GM19438 (cell line): ENCODE data around the gene ZNF74.
"Not testable (repeated sequence)": the region's sequence is repeated elsewhere in the genome, so short reads cannot be mapped to it uniquely, and the experiment has no call there.

Experiments
- ATAC-seq: cut with Tn5 transposase; IDR thresholded peaks from one replicate; pipeline ENCODE4 v1.9.1; 2021; ENCODE audit warnings: low read depth; ENCODE audit not compliant: unreplicated experiment

ZNF74 gene

DNA sequence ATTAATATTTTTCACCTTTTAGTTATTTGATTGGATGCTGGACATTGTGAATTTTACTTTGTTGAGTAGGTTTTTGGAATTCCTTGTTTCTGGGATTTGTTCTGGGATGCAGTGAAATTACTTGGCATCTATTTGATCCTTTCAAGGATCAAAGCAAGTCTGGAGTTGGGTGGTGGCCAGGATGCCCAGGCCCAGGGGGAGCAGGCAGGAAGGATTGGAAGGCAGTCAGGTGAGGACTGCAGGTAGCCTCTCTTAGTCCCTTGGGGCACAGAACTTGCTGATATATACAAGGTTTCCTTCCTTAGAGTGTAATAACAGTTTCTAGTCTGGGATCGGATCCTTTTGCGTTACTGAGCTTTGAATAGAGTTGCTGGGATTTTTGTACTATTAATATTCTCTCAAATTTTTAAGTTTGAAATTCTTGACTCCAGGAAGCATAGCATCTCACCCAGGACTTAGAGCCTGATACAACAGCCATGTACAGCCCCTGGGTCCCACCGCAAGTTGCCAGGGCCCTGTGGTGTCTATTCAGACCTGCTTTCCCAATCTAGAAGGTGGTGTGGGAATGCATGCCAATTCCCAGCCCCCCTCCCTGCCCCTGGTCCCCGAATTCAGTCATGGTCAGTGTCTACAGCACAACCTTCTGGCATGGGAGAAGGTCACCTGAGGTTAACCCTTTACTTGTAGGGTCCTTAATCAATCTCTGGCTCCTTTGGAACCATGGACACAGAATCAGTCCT, 6.1 kb downstream of the ZNF74 start:
- ATAC-seq: no peak

DNA sequence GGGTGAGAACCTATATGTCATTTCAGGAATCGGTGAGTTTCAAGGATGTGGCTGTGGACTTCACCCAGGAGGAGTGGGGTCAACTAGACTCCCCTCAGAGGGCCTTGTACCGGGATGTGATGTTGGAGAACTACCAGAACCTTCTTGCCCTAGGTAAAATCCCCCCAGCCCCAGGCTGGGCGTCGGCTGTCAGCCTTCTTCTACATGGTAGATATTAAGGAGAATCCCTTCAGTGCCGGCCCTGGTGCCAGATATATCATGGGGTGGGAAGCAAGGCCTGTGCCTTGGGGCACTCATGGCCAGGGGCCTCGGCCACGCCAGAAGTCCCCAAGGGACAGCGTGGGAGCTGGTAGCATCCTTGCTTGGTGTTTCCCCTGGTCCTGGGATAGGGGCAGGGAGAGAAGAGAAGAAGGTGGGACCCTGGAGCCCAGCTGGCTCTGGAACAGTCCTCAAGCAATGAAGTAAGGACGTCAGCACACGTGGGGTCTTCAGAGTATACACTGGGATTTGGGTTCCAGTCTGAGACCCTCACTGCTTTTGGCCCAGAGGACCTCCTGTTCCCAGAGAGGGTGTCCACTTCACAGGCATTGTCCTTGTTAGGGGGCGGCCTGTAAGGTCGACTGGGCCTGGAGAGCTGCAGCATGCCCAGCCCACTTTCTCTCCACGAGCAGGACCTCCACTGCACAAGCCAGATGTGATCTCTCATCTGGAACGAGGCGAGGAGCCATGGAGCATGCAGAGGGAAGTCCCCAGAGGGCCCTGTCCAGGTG, 6.8 kb downstream of the ZNF74 start:
- no peak for ATAC-seq

DNA sequence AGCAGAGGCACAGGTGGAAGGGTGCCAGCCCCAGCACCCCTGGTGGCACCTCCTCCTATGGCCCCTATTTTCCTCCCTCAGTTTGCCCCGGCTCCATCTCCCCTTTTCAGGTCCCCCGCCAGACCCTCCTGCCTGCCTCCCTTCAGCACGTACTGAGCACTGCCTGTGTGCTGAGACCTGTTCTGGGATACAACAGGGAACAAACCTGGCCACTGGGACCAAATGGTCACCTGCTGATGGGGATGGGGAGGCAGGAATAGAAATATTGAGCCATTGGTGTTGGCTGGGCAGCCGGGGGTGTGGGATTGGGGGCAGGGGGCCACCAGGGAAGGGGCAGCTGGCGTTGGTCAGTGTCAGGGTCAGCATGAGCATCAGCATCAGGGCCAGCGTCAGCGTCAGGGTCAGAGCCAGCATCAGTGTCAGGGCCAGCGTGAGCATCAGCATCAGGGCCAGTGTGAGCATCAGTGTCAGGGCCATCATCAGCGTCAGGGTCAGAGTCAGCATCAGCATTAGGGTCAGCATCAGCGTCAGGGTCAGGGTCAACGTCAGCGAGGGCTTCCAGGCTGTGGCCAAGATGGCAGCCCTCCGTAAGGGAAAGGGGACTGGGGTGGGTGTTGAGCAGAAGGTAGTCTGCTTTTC, 7.5 kb downstream of the ZNF74 start:
- ATAC-seq: no peak

DNA sequence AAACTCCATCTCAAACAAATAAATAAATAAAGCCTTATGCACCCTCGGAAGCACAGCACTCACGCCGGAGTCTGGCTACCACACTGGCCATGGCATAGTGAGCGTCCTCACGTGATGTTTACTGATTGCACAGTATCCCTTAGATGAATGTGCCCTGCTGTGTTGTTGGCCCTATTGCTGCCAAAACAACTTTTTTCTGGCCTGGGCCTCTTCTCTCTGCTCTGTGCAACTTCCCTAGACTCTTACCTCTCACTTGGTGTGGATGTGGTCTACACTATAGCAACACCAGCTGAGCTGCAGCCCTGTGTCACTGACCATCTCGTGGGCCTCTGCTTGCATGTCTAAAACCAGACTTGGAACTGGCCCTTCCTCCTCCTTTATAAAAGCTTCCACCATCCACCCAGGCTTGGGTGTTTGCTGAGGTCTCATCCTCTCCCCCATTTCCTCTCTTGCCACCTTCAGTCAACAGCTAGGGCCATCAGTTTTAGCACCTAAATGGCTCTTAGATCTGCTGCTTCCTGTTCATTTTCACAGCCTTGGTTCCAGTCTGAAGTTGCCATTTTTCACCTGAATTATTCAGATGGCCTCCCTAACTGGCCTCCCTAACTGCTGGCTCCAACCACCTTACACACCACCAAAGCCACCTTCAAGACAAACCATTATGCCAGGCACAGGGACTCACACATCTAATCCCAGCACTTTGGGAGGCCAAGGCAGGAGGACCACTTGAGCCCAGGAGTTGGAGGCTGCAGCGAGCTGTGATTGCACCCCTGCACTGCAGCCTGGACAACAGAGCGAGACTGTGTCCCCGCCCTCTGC, 9.2 kb downstream of the ZNF74 start:
- ATAC-seq: no peak

DNA sequence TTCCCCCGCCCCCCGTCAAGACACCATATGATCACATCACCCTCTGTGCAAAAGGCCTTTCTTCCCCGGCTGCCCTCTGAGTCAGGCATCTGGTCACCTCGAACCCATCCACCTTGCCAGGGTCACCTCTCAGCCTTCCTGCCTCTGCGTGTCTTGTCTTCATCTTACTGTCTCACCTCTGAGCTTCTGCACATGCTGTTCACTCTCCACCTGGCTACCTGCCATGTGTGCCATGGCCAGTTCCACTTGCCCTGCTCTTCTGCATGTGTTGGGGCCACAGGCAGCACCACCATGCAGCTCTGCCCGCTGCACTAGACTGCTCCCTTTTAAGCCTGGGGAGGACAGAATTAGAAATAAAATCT, 9.8 kb downstream of the ZNF74 start:
- no peak for ATAC-seq

DNA sequence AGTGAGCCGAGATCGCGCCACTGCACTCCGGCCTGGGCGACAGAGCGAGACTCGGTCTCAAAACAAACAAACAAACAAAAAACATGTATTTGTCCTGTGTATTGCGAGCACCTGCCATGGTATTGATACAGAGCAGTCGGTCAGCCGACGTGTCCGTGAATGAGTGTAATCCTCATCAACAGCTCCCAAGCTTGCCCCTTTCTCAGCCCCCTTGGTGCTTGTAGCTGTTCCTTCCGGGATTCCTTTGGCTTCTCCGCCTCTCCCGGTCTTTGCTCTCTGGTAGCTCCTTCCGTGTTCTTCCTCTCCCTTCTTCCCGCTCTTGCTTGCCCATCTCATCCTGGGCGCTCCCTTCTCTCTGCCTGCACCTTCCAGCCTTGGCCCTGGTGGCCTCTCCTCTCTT, 10.9 kb downstream of the ZNF74 start:
- no peak for ATAC-seq

DNA sequence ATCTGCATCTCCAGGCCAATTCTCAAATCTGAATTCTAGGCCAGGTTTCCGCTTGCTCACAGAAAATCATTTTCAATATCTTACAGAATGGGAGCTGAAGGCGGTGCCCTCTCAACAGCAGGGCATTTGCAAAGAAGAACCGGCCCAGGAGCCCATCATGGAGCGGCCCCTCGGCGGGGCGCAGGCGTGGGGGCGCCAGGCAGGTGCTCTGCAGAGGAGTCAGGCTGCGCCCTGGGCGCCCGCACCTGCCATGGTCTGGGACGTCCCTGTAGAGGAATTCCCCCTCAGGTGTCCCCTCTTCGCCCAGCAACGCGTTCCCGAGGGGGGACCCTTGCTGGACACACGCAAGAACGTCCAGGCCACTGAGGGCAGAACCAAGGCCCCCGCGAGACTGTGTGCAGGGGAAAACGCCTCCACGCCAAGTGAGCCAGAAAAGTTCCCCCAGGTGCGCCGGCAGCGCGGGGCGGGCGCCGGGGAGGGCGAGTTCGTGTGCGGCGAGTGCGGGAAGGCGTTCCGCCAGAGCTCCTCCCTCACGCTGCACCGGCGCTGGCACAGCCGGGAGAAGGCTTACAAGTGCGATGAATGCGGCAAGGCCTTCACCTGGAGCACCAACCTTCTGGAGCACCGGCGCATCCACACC, 11.5 kb downstream of the ZNF74 start:
- no peak for ATAC-seq

DNA sequence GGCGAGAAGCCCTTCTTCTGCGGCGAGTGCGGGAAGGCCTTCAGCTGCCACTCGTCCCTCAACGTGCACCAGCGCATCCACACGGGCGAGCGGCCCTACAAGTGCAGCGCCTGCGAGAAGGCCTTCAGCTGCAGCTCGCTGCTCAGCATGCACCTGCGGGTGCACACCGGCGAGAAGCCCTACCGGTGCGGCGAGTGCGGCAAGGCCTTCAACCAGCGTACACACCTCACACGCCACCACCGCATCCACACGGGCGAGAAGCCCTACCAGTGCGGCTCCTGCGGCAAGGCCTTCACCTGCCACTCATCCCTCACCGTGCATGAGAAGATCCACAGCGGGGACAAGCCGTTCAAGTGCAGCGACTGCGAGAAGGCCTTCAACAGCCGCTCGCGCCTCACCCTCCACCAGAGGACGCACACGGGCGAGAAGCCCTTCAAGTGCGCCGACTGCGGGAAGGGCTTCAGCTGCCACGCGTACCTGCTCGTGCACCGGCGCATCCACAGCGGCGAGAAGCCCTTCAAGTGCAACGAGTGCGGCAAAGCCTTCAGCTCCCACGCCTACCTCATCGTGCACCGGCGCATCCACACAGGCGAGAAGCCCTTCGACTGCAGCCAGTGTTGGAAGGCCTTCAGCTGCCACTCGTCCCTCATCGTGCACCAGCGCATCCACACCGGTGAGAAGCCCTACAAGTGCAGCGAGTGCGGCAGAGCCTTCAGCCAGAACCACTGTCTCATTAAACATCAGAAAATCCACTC, 12.2 kb downstream of the ZNF74 start:
- no peak for ATAC-seq

DNA sequence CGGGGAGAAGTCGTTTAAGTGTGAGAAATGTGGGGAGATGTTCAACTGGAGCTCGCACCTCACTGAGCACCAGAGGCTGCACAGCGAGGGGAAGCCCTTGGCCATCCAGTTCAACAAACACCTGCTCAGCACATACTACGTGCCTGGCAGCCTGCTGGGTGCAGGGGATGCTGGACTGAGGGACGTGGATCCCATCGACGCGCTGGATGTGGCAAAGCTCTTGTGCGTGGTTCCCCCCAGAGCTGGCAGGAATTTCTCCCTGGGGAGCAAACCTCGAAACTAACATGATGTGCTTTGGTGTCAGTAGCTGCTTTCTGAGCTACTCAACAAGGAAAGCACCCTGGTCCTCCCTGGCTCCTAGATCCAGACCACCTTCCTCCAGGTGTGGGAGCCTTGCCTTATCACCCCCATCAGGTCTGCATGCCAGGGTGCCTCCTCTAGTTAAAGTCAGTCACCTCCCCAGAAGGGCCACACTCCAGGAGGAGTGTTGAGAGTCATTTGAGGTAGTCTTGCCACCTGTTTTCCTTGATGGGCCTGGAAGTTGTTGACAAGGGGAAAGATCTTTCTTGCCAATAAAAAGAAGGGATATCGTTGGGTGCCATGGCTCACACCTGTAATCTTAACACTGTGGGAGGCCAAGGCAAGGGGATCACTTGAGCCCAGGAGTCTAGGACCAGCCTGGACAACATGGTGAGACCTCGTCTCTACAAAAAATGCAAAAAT, 12.9 kb downstream of the ZNF74 start:
- ATAC-seq: no peak

DNA sequence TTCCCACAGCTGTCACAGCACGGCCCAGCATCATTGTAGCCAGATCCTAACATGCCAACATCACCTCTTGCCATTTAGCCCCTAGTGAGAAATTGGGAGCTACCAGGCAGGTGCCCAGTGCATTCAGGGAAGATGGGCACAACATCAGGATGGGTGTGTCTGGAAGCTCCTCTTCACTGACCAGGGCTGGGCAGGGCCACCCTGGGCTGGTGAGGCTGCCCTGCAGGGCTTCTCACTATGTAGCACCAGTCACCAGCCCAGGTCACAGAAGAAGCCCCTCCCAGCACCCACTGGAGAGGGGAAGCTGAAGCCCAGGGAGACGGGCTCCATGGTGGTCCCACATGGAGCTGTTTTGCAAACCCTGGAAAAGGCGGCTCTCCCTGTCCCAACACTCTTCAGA, 13.9 kb downstream of the ZNF74 start:
- no peak for ATAC-seq

DNA sequence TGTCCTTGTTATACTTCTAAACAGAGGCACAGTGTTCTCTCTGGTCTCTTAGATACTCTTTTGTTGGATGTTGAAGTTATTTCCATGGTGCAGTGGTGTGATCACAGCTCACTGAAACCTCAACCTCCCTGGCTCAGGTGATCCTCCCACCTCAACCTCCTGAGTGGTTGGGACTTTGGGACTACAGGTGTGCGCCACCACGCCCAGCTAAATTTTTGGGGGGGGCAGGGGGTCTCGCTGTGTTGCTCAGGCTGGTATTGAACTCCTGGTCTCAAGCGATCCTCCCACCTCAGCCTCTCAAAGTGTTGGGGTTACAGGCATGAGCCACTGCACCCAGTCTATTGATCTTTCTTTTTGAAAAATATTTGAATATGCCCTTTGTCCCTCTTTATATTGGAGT, 14.9 kb downstream of the ZNF74 start:
- no peak for ATAC-seq

DNA sequence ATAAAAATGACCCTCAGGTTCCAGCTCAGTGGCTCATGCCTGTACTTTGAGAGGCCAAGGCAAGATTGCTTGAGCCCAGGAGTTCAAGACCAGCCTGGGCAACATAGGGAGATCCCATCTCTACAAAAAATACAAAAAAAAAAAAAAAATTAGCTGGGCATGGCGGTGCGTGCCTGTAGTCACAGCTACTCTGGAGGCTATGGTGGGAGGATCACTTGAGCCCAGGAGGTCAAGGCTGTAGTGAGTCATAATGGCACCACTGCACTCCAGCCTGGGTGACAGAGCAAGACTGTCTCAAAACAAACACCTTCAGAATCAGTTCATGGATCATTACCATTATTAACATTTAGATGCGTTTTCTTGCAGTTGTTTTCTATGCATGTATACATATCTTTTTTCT, 15.4 kb downstream of the ZNF74 start:
- not testable (repeated sequence) for ATAC-seq

DNA sequence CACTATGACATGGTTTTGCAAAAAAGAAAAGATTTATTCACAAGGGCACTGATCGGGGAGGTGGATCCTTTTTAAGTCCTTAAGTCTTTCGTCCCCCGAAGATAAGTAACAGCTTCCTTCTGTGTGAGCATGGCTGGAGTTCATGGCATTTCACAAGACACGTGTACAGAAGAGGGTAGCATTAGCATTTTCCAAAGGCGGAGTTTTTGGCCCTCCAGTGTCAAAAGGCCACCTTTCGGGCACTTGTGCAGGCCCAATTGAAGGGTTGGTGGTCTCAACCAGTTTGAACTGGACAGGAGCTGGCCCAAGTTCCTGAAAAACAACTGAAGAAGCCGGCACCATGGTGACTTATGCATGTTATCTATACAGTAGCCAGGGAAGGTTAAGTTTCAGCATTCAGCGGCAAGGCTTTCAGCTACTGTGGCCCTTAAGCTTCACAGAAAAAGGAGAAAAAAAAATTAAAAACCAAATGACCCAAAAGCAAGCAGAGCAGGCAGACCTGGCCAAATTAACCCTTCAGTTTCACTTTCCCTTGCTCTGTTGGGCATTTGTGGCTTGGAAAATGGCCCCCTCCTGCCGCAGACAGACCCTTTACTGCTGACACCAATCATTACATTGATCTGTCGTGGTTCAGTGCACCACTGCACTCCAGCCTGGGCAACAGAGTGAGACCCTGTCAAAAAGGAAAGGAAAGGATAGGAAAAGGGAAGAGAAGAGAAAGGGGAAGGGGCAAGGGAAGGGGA, 18.7 kb downstream of the ZNF74 start:
- ATAC-seq: no peak

DNA sequence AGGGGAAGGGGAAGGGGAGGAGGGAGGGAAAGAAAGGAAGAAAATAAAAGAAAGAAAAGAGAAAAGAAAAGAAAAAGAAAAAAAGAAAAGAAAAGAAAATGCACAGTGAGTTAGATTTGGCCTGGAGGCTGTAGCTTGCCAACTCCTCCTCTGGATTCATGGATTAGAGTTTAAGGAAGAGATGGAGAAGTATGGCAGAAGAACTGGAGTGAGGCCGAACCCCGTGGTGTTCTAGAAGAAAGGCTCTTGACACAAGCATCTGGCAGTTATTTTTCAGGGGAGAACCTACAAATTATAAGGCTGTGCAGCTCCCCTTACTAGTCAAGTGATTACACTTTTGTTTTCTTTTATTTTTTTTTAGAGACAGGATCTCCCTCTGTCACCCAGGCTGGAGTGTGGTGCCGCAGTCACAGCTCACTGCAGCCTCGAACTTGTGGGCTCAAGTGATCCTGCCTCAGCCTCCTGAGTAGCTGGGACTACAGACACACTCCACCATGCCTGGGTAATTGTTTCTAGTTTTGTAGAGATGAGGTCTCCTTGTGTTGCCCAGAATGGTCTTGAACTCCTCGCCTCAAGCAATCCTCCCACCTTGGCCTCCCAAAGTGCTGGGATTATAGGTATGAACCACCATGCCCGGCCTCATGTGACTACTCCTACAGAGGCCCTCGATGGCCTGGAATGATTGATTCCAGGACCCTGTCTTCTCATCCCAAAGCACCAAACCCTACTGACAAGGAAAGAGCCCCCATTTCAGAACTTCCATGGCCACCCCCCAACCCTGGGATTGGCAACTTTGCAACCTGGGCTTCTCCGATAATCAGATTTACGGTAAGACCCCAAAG, 19.5 kb downstream of the ZNF74 start:
- no peak for ATAC-seq

DNA sequence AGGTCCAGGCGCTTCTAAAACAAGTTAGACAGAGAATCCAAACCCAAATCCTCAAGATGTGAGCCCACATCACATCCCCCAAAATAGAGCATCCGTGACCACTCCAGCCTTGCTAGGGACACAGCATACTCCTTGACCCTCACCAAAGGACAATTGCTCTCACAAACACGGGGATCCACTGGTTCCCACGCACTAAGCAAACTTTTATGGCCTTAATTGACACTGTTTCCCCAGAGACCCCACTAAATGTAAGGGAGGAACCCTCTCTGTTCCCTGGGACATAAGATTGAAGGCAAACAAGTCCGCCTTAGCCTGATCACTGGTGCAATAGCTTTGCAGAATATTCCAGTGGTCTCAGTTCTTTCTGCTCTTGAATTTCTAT, 20.1 kb downstream of the ZNF74 start:
- ATAC-seq: no peak

DNA sequence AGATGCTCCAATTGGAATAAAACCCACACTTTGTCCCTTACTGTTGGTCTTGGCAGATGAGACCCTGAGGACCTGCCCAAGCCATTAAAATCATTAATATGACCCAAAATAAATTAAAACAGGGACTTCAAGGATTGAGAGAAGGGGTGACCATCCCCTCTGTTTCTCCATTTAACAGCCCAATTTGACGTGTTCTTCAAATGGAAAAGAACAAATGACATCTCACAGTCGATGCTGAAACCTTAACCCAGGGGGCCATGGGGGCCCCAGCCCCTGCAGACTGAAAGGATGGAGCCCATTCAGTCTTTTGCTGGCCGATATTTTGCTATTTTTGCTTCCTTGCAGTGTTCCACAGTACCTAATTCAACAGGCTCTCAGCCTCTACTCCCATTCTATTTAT, 20.5 kb downstream of the ZNF74 start:
- no peak for ATAC-seq

DNA sequence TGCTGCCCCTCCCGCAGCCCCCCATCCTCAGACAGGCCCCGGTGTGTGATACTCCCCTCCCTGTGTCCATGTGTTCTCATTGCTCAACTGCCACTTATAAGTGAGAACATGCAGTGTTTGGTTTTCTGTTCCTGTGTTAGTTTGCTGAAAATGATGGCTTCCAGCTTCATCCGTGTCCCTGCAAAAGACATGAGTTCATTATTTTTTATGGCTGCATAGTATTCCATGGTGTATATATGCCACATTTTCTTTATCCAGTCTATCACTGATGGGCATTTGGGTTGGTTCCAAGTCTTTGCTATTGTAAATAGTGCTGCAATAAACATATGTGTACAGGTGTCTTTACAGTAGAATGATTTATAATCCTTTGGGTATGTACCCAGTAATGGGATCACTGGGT, 21.3 kb downstream of the ZNF74 start:
- ATAC-seq: not testable (repeated sequence)

DNA sequence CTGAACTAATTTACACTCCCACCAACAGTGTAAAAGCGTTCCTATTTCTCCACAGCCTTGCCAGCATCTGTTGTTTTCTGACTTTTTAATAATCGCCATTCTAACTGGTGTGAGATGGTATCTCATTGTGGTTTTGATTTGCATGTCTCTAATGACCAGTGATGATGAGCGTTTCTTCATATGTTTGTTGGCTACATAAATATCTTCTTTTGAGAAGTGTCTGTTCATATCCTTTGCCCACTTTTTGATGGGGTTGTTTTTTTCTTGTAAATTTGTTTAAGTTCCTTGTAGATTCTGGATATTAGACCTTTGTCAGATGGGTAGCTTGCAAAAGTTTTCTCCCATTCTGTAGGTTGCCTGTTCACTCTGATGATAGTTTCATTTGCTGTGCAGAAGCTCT, 21.7 kb downstream of the ZNF74 start:
- not testable (repeated sequence) for ATAC-seq
